Measurements from ENCODE around the gene ZXDC. TPM values are rescaled to one million over a fixed set of nuclear protein-coding genes. Genes with fewer than 3 reads are reported as not detected.

ZXDC gene
- total RNA-seq, 3 donors from 2014 or later, result 37.6 to 42.4 (median 39.0) TPM

GRCh38 chr3:126433496-126434263 lies 42.0 kb downstream of the ZXDC start:
- H3K9me3 ChIP-seq, result peaks cover 9 to 11% of the 10 kb centered on the region in 2 donors
- no peaks in the 10 kb centered on the region for H3K27me3 ChIP-seq
- H3K4me1 ChIP-seq, result no peaks in the 10 kb centered on the region
- intact Hi-C loops (cut with DNase I; ENCODE audit: low total_unique reads), result no loop called here
- peak; percentile 22 to 45 for DNase-seq (ENCODE audit: low spot score in 2 of 2)
- H3K4me3 ChIP-seq, result no peak overlapping the region
- H3K36me3 ChIP-seq, result no peaks in the 10 kb centered on the region
- no peak for TF ChIP-seq POLR2A (IDR thresholded peaks at IDR 0.05)
- TF ChIP-seq POLR2AphosphoS5 (IDR thresholded peaks at IDR 0.05), result no peak
- no peak for TF ChIP-seq CTCF (IDR thresholded peaks at IDR 0.05)
- no peak overlapping the region for H3K27ac ChIP-seq

GRCh38 chr3:126433105-126433430 lies 42.6 kb downstream of the ZXDC start:
- intact Hi-C loops (cut with DNase I; ENCODE audit: low total_unique reads), result no loop called here
- peaks cover 9 to 13% of the 10 kb centered on the region in 2 donors for H3K9me3 ChIP-seq
- H3K4me3 ChIP-seq, result no peak overlapping the region
- DNase-seq (ENCODE audit: low spot score in 2 of 2), result no peak
- H3K4me1 ChIP-seq, result no peaks in the 10 kb centered on the region
- H3K27ac ChIP-seq, result no peak overlapping the region
- no peaks in the 10 kb centered on the region for H3K36me3 ChIP-seq
- no peaks in the 10 kb centered on the region for H3K27me3 ChIP-seq
- TF ChIP-seq POLR2AphosphoS5 (IDR thresholded peaks at IDR 0.05) (no peak), CTCF (IDR thresholded peaks at IDR 0.05) (no peak), POLR2A (IDR thresholded peaks at IDR 0.05) (no peak)

GRCh38 chr3:126432361-126433104 lies 43.2 kb downstream of the ZXDC start:
- Histone ChIP-seq H3K9me3 (peaks cover 9 to 18% of the 10 kb centered on the region in 2 donors), H3K27ac (no peak overlapping the region), H3K4me1 (no peaks in the 10 kb centered on the region), H3K27me3 (no peaks in the 10 kb centered on the region), H3K4me3 (no peak overlapping the region), H3K36me3 (no peaks in the 10 kb centered on the region)
- intact Hi-C loops (cut with DNase I; ENCODE audit: low total_unique reads), result no loop called here
- TF ChIP-seq CTCF (IDR thresholded peaks at IDR 0.05) (no peak), POLR2AphosphoS5 (IDR thresholded peaks at IDR 0.05) (no peak), POLR2A (IDR thresholded peaks at IDR 0.05) (no peak)
- DNase-seq (ENCODE audit: low spot score in 2 of 2), result no peak

GRCh38 chr3:126431103-126431534 lies 44.6 kb downstream of the ZXDC start:
- Histone ChIP-seq H3K27ac (no peak overlapping the region), H3K4me1 (no peaks in the 10 kb centered on the region), H3K9me3 (peaks cover 16 to 28% of the 10 kb centered on the region in 2 donors), H3K4me3 (no peak overlapping the region), H3K36me3 (no peaks in the 10 kb centered on the region), H3K27me3 (no peaks in the 10 kb centered on the region)
- intact Hi-C loops (cut with DNase I; ENCODE audit: low total_unique reads), result no loop called here
- no peak for TF ChIP-seq CTCF (IDR thresholded peaks at IDR 0.05)
- TF ChIP-seq POLR2AphosphoS5 (IDR thresholded peaks at IDR 0.05), result no peak
- TF ChIP-seq POLR2A (IDR thresholded peaks at IDR 0.05), result no peak
- no peak for DNase-seq (ENCODE audit: low spot score in 2 of 2)

GRCh38 chr3:126424751-126425150 lies 50.9 kb downstream of the ZXDC start:
- intact Hi-C loops (cut with DNase I; ENCODE audit: low total_unique reads), result no loop called here
- Histone ChIP-seq H3K27me3 (no peaks in the 10 kb centered on the region), H3K36me3 (no peaks in the 10 kb centered on the region), H3K9me3 (peaks cover 9 to 20% of the 10 kb centered on the region in 2 donors), H3K4me1 (no peaks in the 10 kb centered on the region), H3K27ac (no peak overlapping the region), H3K4me3 (no peak overlapping the region)
- peak in 1 of 2 donors; percentile 27 for DNase-seq (ENCODE audit: low spot score in 2 of 2)
- no peak for TF ChIP-seq POLR2A (IDR thresholded peaks at IDR 0.05)
